ENCODE results near the gene METTL23. TPM values are rescaled to one million over a fixed set of nuclear protein-coding genes. Genes with fewer than 3 reads are reported as not detected.
"Not testable (repeated sequence)": the region's sequence is repeated elsewhere in the genome, so short reads cannot be mapped to it uniquely, and the experiment has no call there.

METTL23 gene
- total and polyA plus RNA-seq, 11 donors = 22.1 to 33.7 (median 24.0) TPM

DNA sequence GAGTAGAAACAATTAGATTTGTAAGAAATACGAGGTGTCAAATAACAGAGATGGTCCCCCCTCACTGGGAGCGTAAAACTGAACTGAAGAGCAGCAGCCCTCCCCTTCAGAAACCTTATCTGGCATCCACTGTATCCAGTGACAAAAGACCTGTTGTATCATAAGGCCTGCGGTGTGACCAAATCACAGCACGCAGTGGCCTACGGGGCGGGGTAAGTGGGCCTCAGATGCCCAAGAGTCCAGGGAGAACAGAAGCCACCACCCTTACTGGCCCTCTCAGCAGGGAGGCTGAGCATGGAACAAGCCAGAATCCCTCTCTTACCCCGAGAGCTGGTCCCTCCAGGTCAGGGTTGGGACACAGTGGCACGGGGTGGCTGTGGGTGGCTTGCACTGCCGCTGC is 5.7 kb upstream of the METTL23 start:
- Histone ChIP-seq H3K36me3 (peaks cover 3 to 96% (median 91%) of the 10 kb centered on the region in 9 donors), H3K27me3 (no peaks in the 10 kb centered on the region), H3K4me1 (peaks cover 11 to 73% (median 56%) of the 10 kb centered on the region in 12 donors), H3K27ac (peak overlapping the region in 10 of 12 donors; percentile 1 to 65 (median 16)), H3K9me3 (no peaks in the 10 kb centered on the region), H3K4me3 (no peak overlapping the region)
- 67 to 80% (median 73%) methylated on average over 9 of the region's 9 CpGs for WGBS, 4 donors
- TF ChIP-seq POLR2A (IDR thresholded peaks at IDR 0.05) = no peak
- TF ChIP-seq, protein P1, sequence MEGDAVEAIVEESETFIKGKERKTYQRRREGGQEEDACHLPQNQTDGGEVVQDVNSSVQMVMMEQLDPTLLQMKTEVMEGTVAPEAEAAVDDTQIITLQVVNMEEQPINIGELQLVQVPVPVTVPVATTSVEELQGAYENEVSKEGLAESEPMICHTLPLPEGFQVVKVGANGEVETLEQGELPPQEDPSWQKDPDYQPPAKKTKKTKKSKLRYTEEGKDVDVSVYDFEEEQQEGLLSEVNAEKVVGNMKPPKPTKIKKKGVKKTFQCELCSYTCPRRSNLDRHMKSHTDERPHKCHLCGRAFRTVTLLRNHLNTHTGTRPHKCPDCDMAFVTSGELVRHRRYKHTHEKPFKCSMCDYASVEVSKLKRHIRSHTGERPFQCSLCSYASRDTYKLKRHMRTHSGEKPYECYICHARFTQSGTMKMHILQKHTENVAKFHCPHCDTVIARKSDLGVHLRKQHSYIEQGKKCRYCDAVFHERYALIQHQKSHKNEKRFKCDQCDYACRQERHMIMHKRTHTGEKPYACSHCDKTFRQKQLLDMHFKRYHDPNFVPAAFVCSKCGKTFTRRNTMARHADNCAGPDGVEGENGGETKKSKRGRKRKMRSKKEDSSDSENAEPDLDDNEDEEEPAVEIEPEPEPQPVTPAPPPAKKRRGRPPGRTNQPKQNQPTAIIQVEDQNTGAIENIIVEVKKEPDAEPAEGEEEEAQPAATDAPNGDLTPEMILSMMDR (IDR thresholded peaks at IDR 0.05) = no peak
- no peak for DNase-seq
- intact Hi-C loops (cut with DNase I) = loop anchor here in 1 of 10 donors (10.0 kb wide), 1 partner anchor 156 kb away; a partner anchor contains a TSS
- peak in 2 of 4 donors; percentile 24 to 27 for ATAC-seq

DNA sequence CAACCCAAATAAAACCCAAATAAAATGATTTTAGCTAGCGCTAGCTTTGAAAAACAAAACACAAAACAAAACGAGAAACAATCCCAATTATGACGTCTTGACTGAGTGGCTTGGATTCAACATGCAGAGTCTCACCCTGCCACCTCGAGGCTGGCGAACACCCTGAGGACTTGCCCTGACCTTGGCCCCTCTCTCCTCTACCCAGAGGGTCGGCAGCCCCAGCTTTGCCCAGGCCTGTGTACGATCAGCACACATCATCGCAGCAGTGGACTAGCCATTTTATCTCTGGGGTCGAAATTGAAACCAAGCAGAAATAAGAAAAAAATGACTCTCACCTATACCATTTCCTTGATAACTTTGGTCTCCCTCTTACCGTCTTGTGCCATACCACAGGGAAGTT is 5.2 kb upstream of the METTL23 start:
- 59 to 74% (median 71%) methylated on average over 10 of the region's 10 CpGs for WGBS, 4 donors
- Histone ChIP-seq H3K9me3 (no peaks in the 10 kb centered on the region), H3K4me3 (no peak overlapping the region), H3K4me1 (peaks cover 11 to 68% (median 51%) of the 10 kb centered on the region in 12 donors), H3K27me3 (no peaks in the 10 kb centered on the region), H3K36me3 (peaks cover 3 to 91% (median 86%) of the 10 kb centered on the region in 9 donors), H3K27ac (peak overlapping the region in 8 of 12 donors; percentile 9 to 65 (median 25))
- no peak for DNase-seq
- intact Hi-C loops (cut with DNase I) = loop anchor here in 1 of 10 donors (10.0 kb wide), 1 partner anchor 157 kb away; a partner anchor contains a TSS
- TF ChIP-seq, protein P1 (IDR thresholded peaks at IDR 0.05) = no peak
- TF ChIP-seq POLR2A (IDR thresholded peaks at IDR 0.05) = no peak
- ATAC-seq = no peak

DNA sequence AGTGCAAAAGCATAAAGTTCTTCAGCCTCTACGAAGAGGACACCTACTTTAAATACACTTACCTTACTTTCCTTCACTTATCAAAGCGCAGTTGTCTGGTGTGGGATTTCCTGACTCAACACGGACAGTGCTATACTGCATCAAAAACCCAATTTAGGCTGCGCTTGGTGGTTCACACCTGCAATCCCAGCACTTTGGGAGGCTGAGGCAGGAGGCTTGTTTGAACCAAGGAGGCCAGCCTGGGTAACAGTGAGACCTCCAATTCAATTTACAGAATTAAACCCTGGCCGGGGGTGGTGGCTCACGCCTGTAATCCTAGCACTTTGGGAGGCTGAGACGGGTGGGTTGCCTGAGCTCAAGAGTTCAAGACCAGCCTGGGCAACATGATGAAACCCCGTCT is 4.4 kb upstream of the METTL23 start:
- Histone ChIP-seq H3K36me3 (peaks cover 3 to 83% (median 78%) of the 10 kb centered on the region in 9 donors), H3K27me3 (no peaks in the 10 kb centered on the region), H3K9me3 (no peaks in the 10 kb centered on the region), H3K4me1 (peaks cover 9 to 63% (median 44%) of the 10 kb centered on the region in 12 donors), H3K4me3 (no peak overlapping the region), H3K27ac (peak overlapping the region in 2 of 12 donors; percentile 20 to 65)
- DNase-seq (no peak), ATAC-seq (no peak)
- TF ChIP-seq, protein P1 (IDR thresholded peaks at IDR 0.05) = no peak
- no peak for TF ChIP-seq POLR2A (IDR thresholded peaks at IDR 0.05)
- intact Hi-C loops (cut with DNase I) = loop anchor here in 1 of 10 donors (10.0 kb wide), 1 partner anchor 157 kb away; a partner anchor contains a TSS
- WGBS, 4 donors = 91 to 95% (median 94%) methylated on average over 7 to 8 of the region's 8 CpGs

DNA sequence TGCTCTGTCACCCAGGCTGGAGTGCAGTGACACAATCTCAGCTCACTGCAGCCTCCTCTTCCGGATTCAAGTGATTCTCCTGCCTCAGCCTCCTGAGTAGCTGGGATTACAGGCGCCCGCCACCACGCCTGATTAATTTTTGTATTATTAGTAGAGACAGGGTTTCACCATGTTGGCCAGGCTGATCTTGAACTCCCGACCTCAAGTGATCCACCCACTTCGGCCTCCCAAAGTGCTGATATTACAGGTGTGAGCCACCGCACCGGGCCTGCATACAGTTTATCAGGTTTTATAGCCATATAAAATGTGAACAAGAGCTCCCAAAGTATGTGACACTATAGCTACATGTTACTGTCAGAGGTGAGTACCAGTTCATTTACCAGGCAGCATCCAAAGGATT is 3.7 kb upstream of the METTL23 start:
- peaks cover 9 to 65% (median 50%) of the 10 kb centered on the region in 12 donors for H3K4me1 ChIP-seq
- intact Hi-C loops (cut with DNase I) = loop anchor here in 1 of 10 donors (10.0 kb wide), 1 partner anchor 158 kb away; a partner anchor contains a TSS
- not testable (repeated sequence) for H3K27ac ChIP-seq, H3K9me3 ChIP-seq, ATAC-seq, H3K4me3 ChIP-seq, DNase-seq, H3K27me3 ChIP-seq
- peaks cover 3 to 76% (median 71%) of the 10 kb centered on the region in 9 donors for H3K36me3 ChIP-seq
- 94 to 98% (median 96%) methylated on average over 8 of the region's 8 CpGs for WGBS, 4 donors
